Stomach (tissue), 4 donors: Measurements from ENCODE around the gene CPB2.

Source experiments
- EP300 ChIP-seq: sonication (generic); formaldehyde crosslinking; IDR thresholded peaks from one replicate; pipeline ENCODE4 v1.6.1; 2017; ENCODE audit warnings: antibody characterized with exemption
- POLR2A ChIP-seq, 4 donors: fragments of 450-650 bp; IDR thresholded peaks; one replicate each; pipeline ENCODE4 v1.6.1; 2016; ENCODE audit warnings: antibody characterized with exemption in 4 of 4, control low read depth in 2 of 4, mild to moderate bottlenecking in 1 of 4, moderate library complexity in 1 of 4
- POLR2AphosphoS5 ChIP-seq, 3 donors: sonication (generic); formaldehyde crosslinking; IDR thresholded peaks; one replicate each; pipeline ENCODE4 v1.6.1; 2016; ENCODE audit warnings: antibody characterized with exemption in 3 of 3
- TF ChIP-seq, protein P1 (sequence below), 7 experiments: fragments of 450-650 bp in 4 of 7; fragments of 200-600 bp in 3 of 7; sonication (generic) in 3 of 7; IDR thresholded peaks; one replicate each; pipeline ENCODE4 v1.5.1; 2016 to 2019; ENCODE audit warnings: antibody characterized with exemption in 7 of 7, control low read depth in 2 of 7, mild to moderate bottlenecking in 1 of 7

DNA sequence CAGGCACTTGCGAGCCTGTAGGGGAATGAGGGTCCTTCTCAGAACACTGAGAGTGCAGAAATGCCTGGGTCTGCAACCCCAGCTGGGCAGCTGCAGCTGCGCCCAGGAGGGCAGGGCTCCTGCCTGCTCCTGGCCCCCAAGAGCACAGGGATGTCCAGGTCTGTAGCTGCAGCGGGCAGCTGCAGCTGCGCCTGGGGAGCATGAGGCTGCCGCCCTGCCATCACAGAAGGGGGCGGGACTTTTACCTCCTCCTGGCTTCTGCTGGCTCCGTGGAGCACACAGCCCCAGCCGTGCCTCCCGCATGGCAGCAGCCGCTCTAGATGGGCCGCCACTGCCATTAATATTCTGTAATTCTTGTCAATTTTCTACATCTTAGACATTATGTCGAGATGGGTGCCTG is 17.8 kb downstream of the CPB2 start:
- TF ChIP-seq POLR2A (IDR thresholded peaks at IDR 0.05) (no peak), POLR2AphosphoS5 (IDR thresholded peaks at IDR 0.05) (no peak), EP300 (no peak)
- TF ChIP-seq, protein P1, sequence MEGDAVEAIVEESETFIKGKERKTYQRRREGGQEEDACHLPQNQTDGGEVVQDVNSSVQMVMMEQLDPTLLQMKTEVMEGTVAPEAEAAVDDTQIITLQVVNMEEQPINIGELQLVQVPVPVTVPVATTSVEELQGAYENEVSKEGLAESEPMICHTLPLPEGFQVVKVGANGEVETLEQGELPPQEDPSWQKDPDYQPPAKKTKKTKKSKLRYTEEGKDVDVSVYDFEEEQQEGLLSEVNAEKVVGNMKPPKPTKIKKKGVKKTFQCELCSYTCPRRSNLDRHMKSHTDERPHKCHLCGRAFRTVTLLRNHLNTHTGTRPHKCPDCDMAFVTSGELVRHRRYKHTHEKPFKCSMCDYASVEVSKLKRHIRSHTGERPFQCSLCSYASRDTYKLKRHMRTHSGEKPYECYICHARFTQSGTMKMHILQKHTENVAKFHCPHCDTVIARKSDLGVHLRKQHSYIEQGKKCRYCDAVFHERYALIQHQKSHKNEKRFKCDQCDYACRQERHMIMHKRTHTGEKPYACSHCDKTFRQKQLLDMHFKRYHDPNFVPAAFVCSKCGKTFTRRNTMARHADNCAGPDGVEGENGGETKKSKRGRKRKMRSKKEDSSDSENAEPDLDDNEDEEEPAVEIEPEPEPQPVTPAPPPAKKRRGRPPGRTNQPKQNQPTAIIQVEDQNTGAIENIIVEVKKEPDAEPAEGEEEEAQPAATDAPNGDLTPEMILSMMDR (IDR thresholded peaks at IDR 0.05) = no peak
